Smooth muscle cell (in vitro differentiated cells): ENCODE data around the gene GBF1. TPM values are rescaled to one million over a fixed set of nuclear protein-coding genes. Genes with fewer than 3 reads are reported as not detected.

Experiments used
- DNase-seq: peaks from one replicate; lab custom pipeline; 2025; ENCODE audit not compliant: unreplicated experiment; lab: John Stamatoyannopoulos, UW
- H2AFZ ChIP-seq: fragments of 200-600 bp; sonication (generic); 2 replicates; pipeline ENCODE4 v1.6.0; 2016; ENCODE audit warnings: antibody characterized with exemption, low read depth, mild to moderate bottlenecking
- H3F3A ChIP-seq: fragments of 200-600 bp; sonication (generic); 2 replicates; pipeline ENCODE4 v1.6.0; 2017; ENCODE audit warnings: antibody characterized with exemption, low read depth
- H3K27ac ChIP-seq: fragments of 200-600 bp; sonication (generic); 2 replicates; pipeline ENCODE4 v1.5.1; 2016; ENCODE audit warnings: low read depth, mild to moderate bottlenecking
- H3K27me3 ChIP-seq: fragments of 200-600 bp; sonication (generic); 2 replicates; pipeline ENCODE4 v1.6.1; 2016; ENCODE audit warnings: low read depth, mild to moderate bottlenecking
- H3K36me3 ChIP-seq: fragments of 200-600 bp; sonication (generic); 2 replicates; pipeline ENCODE4 v1.5.1; 2016; ENCODE audit warnings: low read depth
- H3K4me1 ChIP-seq: fragments of 200-600 bp; sonication (generic); 2 replicates; pipeline ENCODE4 v1.5.1; 2016; ENCODE audit warnings: low read depth
- H3K4me2 ChIP-seq: fragments of 200-600 bp; sonication (generic); 2 replicates; pipeline ENCODE4 v1.6.0; 2016; ENCODE audit warnings: mild to moderate bottlenecking
- H3K4me3 ChIP-seq: fragments of 200-600 bp; sonication (generic); 2 replicates; pipeline ENCODE4 v1.5.1; 2016; ENCODE audit warnings: mild to moderate bottlenecking
- H3K79me2 ChIP-seq: fragments of 200-600 bp; sonication (generic); 2 replicates; pipeline ENCODE4 v1.6.0; 2016; ENCODE audit warnings: low read depth, mild to moderate bottlenecking
- H3K9ac ChIP-seq: fragments of 200-600 bp; sonication (generic); 2 replicates; pipeline ENCODE4 v1.6.0; 2016; ENCODE audit warnings: low read depth
- H3K9me3 ChIP-seq: fragments of 200-600 bp; sonication (generic); replicated peaks from 2 replicates; pipeline ENCODE4 v1.5.1; 2016; ENCODE audit warnings: low read depth
- H4K20me1 ChIP-seq: fragments of 200-600 bp; sonication (generic); 2 replicates; pipeline ENCODE4 v1.6.0; 2016; ENCODE audit warnings: low read depth
- WGBS: methylation state at CpG from one replicate; pipeline ENCODE4 v1.1.7; 2016; ENCODE audit warnings: low lambda C conversion rate; 5-methylcytosine and 5-hydroxymethylcytosine counted together
- polyA plus RNA-seq: library from polyadenylated mRNA; unstranded; fragments of >200 nt; fragmentation: Nextera tagmentation; extraction: Ambion mirVana; gene quantifications from 2 replicates; pipeline ENCODE4 v1.2.1, GENCODE V29; 2016
- total RNA-seq: library from RNA; depleted of rRNA; stranded (reverse); fragments of >200 nt; gene quantifications from 2 replicates; pipeline ENCODE4 v1.2.3, GENCODE V29; 2014
- TF ChIP-seq, protein P1 (sequence below): fragments of 200-600 bp; sonication (generic); IDR thresholded peaks from 2 replicates; pipeline ENCODE4 v1.5.1; 2017; ENCODE audit warnings: borderline replicate concordance, mild to moderate bottlenecking, antibody characterized with exemption; ENCODE audit not compliant: insufficient read depth, poor library complexity, severe bottlenecking

GBF1 gene
- total and polyA plus RNA-seq, 2 experiments from 2014 or later, result 52.8 to 56.4 TPM

DNA sequence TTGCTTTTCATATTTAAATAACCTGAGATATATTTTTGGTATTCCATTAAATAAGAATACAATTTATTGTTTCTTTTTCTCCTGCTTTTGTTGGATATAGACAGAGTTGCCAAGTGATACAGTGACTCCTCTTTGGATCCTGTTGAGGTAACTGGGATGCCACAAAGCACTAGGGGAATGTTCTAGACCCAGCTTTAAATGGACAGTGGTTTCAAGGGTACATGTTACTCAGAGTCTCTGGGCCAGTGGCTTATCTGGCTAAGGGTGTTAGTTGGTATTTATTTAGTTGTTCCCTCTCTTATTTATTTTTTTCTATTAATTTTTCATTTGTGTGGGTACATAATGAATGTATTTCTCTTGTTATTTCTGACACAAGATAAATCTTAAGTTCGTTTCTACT, 9.1 kb downstream of the GBF1 start:
- Histone ChIP-seq H3K9me3 (no peaks in the 10 kb centered on the region), H3K27ac (no peak overlapping the region)

DNA sequence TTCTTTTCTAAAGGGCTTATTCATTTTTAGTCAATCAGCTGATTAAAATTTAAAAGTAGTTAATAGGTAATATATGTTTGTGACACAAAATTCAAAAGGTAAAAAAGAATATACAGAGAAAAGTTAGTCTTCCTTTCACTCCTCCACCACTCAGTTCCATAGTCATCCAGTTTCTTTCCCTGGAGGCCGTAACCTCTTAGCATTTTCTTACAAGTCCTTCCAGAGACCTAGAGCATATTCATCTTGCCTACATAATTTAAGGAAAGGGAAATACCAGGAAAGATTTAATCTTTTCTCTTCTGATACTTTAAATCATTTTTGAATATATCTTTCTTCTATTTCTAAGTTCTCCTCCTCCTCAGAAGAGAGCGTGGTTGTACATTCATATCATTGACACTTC, 10.1 kb downstream of the GBF1 start:
- peaks cover 100% of the 10 kb centered on the region for H4K20me1 ChIP-seq
- H3K79me2 ChIP-seq, result peaks cover 89% of the 10 kb centered on the region
- H3K4me1 ChIP-seq, result no peaks in the 10 kb centered on the region
- 97% methylated on average over 2 of the region's 2 CpGs for WGBS
- H3K27ac ChIP-seq, result no peak overlapping the region
- no peak overlapping the region for H2AFZ ChIP-seq
- DNase-seq, result no peak
- no peak overlapping the region for H3K4me2 ChIP-seq
- H3K9me3 ChIP-seq, result no peaks in the 10 kb centered on the region
- H3K9ac ChIP-seq, result no peak overlapping the region
- H3F3A ChIP-seq, result peaks cover 5% of the 10 kb centered on the region
- no peak overlapping the region for H3K4me3 ChIP-seq
- H3K27me3 ChIP-seq, result no peaks in the 10 kb centered on the region
- H3K36me3 ChIP-seq, result peaks cover 3% of the 10 kb centered on the region
- TF ChIP-seq, protein P1, sequence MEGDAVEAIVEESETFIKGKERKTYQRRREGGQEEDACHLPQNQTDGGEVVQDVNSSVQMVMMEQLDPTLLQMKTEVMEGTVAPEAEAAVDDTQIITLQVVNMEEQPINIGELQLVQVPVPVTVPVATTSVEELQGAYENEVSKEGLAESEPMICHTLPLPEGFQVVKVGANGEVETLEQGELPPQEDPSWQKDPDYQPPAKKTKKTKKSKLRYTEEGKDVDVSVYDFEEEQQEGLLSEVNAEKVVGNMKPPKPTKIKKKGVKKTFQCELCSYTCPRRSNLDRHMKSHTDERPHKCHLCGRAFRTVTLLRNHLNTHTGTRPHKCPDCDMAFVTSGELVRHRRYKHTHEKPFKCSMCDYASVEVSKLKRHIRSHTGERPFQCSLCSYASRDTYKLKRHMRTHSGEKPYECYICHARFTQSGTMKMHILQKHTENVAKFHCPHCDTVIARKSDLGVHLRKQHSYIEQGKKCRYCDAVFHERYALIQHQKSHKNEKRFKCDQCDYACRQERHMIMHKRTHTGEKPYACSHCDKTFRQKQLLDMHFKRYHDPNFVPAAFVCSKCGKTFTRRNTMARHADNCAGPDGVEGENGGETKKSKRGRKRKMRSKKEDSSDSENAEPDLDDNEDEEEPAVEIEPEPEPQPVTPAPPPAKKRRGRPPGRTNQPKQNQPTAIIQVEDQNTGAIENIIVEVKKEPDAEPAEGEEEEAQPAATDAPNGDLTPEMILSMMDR, result no peak

More for the DNA sequence above, 9.1 kb downstream of the GBF1 start:
- Histone ChIP-seq H3K9ac (no peak overlapping the region), H3K27me3 (no peaks in the 10 kb centered on the region), H3K36me3 (peaks cover 3% of the 10 kb centered on the region), H2AFZ (no peak overlapping the region), H3K4me1 (no peaks in the 10 kb centered on the region), H3K4me2 (no peak overlapping the region), H4K20me1 (peaks cover 100% of the 10 kb centered on the region), H3F3A (peaks cover 5% of the 10 kb centered on the region), H3K79me2 (peaks cover 99% of the 10 kb centered on the region), H3K4me3 (no peak overlapping the region)
- TF ChIP-seq, protein P1, result no peak
- no peak for DNase-seq
- WGBS, result 81% methylated on average over 1 of the region's 1 CpG

DNA sequence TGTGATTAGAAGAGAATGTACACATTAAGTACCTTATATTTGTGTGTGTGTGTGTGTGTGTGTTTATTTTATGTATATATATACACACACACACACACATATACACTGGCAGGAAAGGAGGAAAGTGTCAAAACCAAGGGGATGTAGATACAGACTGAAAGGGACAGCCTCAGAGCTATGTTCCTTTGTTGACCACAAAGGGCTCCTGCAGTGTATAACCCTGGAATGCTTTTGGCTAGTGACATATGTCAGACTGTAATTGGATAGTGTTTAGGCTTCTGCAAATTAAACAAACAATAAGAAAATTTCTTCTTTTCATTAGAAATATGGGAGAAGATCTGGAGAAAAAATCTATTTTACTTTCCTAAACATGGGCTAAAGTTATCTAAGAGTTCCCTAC, 15.9 kb downstream of the GBF1 start:
- Histone ChIP-seq H3K4me2 (no peak overlapping the region), H3K27ac (no peak overlapping the region), H3K27me3 (no peaks in the 10 kb centered on the region), H2AFZ (no peak overlapping the region), H3K4me3 (no peak overlapping the region), H3K79me2 (peaks cover 80% of the 10 kb centered on the region), H3K9me3 (no peaks in the 10 kb centered on the region), H4K20me1 (peaks cover 100% of the 10 kb centered on the region), H3F3A (peaks cover 5% of the 10 kb centered on the region), H3K36me3 (peaks cover 16% of the 10 kb centered on the region), H3K9ac (no peak overlapping the region), H3K4me1 (no peaks in the 10 kb centered on the region)
- DNase-seq, result no peak
- TF ChIP-seq, protein P1, result no peak

DNA sequence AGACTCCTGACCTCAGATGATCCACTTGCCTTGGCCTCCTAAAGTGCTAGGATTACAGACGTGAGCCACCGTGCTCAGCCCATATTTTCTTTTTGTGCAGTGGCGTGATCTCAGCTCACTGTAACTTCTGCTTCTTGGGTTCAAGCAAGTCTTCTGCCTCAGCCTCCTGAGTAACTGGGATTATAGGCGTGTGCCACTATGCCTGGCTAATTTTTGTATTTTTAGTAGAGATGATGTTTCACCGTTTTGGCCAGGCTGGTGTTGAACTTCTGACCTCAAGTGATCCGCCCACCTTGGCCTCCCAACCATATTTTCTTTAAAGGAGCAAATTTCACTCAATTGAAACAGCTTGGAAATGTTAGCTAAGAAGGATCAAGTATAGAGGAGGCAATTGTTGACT, 16.5 kb downstream of the GBF1 start:
- H4K20me1 ChIP-seq, result peaks cover 100% of the 10 kb centered on the region
- H3K36me3 ChIP-seq, result peaks cover 16% of the 10 kb centered on the region
- peaks cover 5% of the 10 kb centered on the region for H3F3A ChIP-seq

More for the DNA sequence above, 16.5 kb downstream of the GBF1 start:
- Histone ChIP-seq H3K4me2 (no peak overlapping the region), H2AFZ (no peak overlapping the region), H3K9ac (no peak overlapping the region), H3K79me2 (peaks cover 79% of the 10 kb centered on the region), H3K9me3 (no peaks in the 10 kb centered on the region), H3K27ac (no peak overlapping the region), H3K4me1 (no peaks in the 10 kb centered on the region), H3K4me3 (no peak overlapping the region), H3K27me3 (no peaks in the 10 kb centered on the region)
- TF ChIP-seq, protein P1, result no peak
- 90% methylated on average over 6 of the region's 6 CpGs for WGBS
- no peak for DNase-seq
